Measurements from ENCODE around the gene VDR.

VDR gene

DNA sequence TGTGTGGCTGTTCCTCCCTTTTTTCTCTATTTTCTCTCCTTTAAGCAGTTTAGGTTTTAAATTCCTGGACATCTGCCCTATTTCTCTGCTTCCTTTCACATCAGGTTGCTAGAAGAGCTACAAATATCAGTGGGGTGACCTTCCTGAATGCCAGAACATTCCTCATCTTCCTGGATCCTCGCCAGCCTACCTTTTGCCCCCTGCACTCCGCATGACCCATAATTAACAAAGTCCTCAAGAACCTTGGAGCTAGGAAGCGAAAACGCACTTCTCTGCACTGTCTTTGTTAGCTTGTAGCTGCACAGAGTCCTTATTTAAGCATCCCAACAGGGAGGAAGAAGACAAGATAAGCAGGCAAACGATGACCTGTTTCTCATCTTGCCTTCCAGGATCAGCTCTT, 30.5 kb downstream of the VDR start:
- in situ Hi-C loops (cut with MboI; ENCODE audit: low sequenced_read_pairs), result no loop called here

GRCh38 chr12:47870175-47870781, 34.5 kb downstream of the VDR start:
- in situ Hi-C loops (cut with MboI; ENCODE audit: low sequenced_read_pairs), result no loop called here

- in situ Hi-C loops (cut with MboI; ENCODE audit: low sequenced_read_pairs), result no loop called here
Observed at GRCh38 chr12:47868552-47869031, 36.2 kb downstream of the VDR start.

DNA sequence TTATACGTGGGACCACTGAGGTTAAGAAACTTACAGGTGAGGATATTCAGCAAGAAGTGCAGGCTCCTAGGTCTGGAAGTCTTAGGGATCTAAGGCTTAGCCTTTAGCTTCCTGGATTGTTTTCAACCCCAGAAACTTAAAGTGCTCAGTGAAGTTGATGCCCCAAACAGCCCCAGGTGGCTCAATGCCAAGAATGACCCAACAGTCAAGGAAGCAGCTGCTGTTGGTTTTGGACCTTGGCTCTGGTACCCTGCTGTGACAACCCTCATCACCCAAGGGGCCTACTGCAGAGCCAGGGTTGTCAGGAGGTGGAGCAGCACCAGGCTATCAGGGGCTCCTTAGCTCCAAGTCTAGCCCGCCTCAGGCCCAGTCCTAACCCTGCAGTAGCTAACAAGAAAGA, 36.8 kb downstream of the VDR start:
- in situ Hi-C loops (cut with MboI; ENCODE audit: low sequenced_read_pairs), result no loop called here

DNA sequence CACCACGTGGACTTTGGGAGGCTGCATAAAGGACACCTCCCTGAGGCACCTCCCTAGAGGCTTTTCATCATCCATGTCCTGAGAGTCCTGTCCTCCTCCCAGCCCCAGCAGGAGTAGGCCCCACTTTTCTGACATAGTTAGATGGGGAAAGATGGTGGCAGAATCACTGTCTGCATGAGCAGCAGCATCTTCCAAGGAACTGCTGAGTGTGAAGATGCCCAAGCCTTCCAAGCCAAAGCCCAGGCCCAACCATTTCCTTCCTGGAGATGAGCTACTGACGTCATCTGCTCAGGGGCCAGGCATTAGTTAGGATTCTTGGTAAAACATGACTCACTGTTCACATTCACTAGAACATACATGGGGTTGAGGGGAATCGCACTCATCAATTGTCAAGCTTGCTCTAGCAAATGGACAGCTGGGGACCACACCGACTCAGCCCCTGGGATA, 37.3 kb downstream of the VDR start:
- in situ Hi-C loops (cut with MboI; ENCODE audit: low sequenced_read_pairs), result no loop called here

DNA sequence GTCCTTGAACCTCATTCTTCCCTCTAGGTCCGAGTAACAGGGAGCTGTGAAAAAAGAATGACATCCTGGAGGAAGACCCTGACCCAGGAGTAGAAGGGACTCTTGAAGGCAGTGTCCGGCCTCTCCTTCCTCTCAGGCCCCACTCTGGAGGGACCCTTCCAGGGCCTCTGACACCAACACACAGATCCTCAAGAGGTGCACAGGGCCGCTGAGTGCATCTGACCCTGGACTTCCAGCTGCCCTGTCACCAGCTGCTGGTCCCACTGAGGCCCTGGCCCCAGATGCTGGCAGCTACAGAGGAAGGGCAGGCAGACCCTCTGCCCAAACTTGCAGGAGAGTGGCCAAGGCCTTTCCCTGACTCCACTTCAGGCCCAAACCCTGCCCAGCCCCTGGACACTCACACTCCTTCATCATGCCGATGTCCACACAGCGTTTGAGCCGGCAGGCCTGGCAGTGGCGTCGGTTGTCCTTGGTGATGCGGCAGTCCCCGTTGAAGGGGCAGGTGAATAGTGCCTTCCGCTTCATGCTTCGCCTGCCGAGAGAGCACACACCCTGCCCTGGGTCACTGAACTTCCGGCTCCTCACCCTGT, 40.1 kb downstream of the VDR start:
- in situ Hi-C loops (cut with MboI; ENCODE audit: low sequenced_read_pairs), result no loop called here

- in situ Hi-C loops (cut with MboI; ENCODE audit: low sequenced_read_pairs), result no loop called here
Observed at GRCh38 chr12:47863985-47864384, 40.8 kb downstream of the VDR start.

- in situ Hi-C loops (cut with MboI; ENCODE audit: low sequenced_read_pairs), result no loop called here
Observed at GRCh38 chr12:47863467-47863866, 41.3 kb downstream of the VDR start.

DNA sequence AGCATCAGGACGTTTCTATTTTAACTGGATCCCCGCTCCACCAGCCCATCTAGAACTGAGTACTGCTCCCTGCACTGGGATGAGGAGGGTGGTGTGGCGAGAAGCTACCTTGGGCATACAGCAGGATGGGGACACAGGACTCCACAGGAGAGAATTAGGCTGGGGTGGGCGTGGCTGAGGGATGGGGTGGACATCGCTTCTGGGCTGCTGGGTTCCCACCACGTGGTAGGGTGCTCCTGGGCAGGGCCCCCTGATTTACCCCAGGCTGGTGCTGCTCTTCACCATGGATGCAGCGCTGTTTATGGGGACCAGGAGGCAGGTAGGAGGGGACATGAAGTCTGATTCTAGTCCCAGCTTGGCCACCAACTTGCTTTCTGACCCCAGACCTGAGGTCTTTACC, 41.9 kb downstream of the VDR start:
- in situ Hi-C loops (cut with MboI; ENCODE audit: low sequenced_read_pairs), result no loop called here

- in situ Hi-C loops (cut with MboI; ENCODE audit: low sequenced_read_pairs), result no loop called here
Observed at GRCh38 chr12:47862167-47862750, 42.5 kb downstream of the VDR start.

- in situ Hi-C loops (cut with MboI; ENCODE audit: low sequenced_read_pairs), result no loop called here
Observed at GRCh38 chr12:47860873-47861272, 43.9 kb downstream of the VDR start.

DNA sequence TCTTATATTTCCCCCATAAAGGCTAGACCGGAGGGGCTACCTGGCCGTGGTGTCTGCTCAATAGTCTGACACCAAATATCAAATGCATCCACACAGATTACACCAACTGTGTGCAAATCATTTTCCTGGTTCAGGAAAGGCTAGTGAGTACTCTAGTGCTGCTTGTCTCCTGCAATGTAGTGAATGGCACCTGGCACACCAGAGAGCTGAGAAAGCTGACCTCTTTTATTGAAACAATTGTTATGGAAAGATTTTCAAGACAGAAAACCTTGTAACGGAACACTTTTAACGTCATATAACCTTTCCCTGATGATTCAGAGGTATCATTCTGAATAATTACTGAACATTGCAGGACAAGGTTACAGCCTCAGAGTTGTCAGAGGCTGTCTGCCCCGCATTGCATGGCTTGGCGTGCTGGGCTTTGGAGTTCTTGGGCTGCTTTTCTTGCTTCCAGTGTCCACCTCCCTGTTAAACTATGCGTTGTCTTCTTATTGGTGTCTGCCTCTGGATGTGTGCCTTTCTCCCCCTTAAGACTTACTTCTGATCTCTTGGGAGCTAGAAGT, 44.4 kb downstream of the VDR start:
- in situ Hi-C loops (cut with MboI; ENCODE audit: low sequenced_read_pairs), result no loop called here

- in situ Hi-C loops (cut with MboI; ENCODE audit: low sequenced_read_pairs), result no loop called here
Observed at GRCh38 chr12:47858511-47859266, 46.1 kb downstream of the VDR start.

DNA sequence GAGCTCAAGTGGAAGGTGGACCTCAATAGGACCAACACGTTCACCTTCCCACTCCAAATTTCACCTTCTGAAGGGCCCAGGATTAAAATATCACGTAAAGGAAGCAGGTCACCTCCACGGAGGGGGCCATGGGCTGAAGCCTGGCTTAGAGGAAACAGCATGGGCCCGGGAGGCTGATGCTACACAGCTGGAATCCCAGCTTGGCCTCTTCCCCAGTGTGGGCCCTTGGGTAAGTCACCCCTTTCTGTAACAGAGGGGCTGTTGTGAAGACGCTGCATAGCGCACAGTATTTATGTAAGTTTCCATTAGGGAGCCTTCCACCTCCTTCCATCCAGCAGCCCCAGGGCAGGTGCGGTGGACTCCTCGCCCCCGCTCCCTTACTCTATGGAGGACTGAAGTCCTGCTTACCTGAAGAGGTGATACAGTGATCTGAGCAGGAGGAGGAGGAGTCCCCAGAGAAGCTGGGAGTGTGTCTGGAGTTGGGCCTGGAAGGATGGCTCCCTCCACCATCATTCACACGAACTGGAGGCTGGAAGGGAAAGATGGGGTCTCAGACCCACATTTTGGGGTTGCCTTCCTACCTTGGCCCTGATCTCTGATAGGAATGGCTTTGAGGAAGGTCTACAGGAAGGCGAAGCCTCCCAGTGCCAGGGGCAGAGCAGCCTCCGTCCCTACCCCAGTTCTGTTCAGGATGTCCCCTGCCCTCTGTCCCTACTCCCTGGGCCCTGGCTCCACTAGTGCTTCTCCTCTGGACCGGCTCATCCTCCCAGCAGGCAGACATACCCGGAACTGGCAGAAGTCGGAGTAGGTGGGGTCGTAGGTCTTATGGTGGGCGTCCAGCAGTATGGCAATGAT, 47.8 kb downstream of the VDR start:
- in situ Hi-C loops (cut with MboI; ENCODE audit: low sequenced_read_pairs), result no loop called here

DNA sequence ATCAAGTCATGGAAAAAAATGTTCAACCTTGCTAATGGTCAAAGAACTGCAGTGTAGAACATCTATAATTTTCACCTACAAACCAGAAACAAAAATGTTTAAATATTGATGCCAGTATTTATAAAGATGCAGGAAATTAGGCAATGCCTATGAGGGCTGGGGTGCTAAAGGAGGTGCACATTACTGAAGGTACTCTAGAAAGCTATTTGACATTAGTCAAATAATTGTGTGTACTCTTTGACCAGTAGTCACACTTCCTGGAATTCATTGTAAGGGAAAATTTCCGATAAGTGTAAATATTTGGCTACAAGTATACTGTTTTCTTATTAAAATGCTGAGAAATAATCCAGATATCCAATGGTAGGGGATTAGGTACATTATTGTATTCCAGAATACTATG, 48.7 kb downstream of the VDR start:
- in situ Hi-C loops (cut with MboI; ENCODE audit: low sequenced_read_pairs), result no loop called here

GRCh38 chr12:47855502-47855901, 49.3 kb downstream of the VDR start:
- in situ Hi-C loops (cut with MboI; ENCODE audit: low sequenced_read_pairs), result no loop called here

GRCh38 chr12:47854531-47854930, 50.3 kb downstream of the VDR start:
- in situ Hi-C loops (cut with MboI; ENCODE audit: low sequenced_read_pairs), result no loop called here

DNA sequence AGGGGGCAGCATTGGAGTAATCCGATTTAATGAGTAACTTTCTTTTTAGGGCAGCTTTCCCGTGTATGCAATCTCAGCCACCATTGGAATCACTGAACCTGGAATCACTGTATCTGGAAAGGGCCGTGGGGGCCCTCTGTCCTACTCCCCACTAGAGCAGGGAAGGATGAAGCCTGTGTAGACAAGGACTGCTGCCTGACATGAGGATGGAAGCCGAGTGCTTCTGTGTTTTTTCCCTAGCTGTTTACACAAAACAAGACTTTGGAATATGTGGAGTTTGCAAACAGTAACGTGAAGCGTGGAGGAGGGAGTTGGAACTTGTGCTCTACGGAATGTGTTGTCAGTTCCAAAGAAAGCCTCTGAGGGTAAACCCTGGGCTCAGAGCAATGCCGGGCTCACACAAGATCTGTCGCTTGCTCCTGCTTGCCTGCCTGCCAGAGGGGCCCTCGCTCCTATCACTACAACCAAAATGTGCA, 52.7 kb downstream of the VDR start:
- in situ Hi-C loops (cut with MboI; ENCODE audit: low sequenced_read_pairs), result no loop called here

- in situ Hi-C loops (cut with MboI; ENCODE audit: low sequenced_read_pairs), result no loop called here
Observed at GRCh38 chr12:47851303-47851952, 53.4 kb downstream of the VDR start.
